Bronchial smooth muscle cell (primary cell): ENCODE results near the gene KHDC4. TPM values are rescaled to one million over a fixed set of nuclear protein-coding genes. Genes with fewer than 3 reads are reported as not detected.

Experiments used
- total RNA-seq: library from RNA; depleted of rRNA; stranded (reverse); fragments of >200 nt; gene quantifications from 2 replicates; pipeline ENCODE4 v1.2.1, GENCODE V29; 2014

Gene KHDC4
- total RNA-seq = 18.0 and 24.0 TPM in 2 replicates

GRCh38 chr1:155934097-155934935 is at the start of gene KHDC4:
Gene KHDC4, minus strand, starts transcription at chr1:155934413. Its CDS starts 40 bp downstream, at chr1:155934373.

GRCh38 chr1:155978325-155978972 is 44.2 kb upstream of the KHDC4 start, which contains the start of gene ARHGEF2:
Gene ARHGEF2, minus strand, starts transcription at chr1:155978547. Its CDS starts 120 bp downstream, at chr1:155978427.

GRCh38 chr1:155940993-155941844 is 7.0 kb upstream of the KHDC4 start, which contains the start of gene RXFP4:
Gene RXFP4, plus strand, starts transcription at chr1:155941638. Its CDS starts 72 bp downstream, at chr1:155941710.

GRCh38 chr1:155911156-155912055 is 22.8 kb downstream of the KHDC4 start, which contains the start of gene RIT1:
Gene RIT1, minus strand, starts transcription at chr1:155911349. Its CDS starts 588 bp downstream, at chr1:155910761.

Other genes starting within 250 kb of the KHDC4 start
- 34.9 and 41.1 TPM in 2 replicates for gene YY1AP1, start 245.6 kb downstream of the KHDC4 start, total RNA-seq
- gene DAP3, start 245.3 kb downstream of the KHDC4 start, total RNA-seq = 39.3 and 40.5 TPM in 2 replicates
- gene GON4L, start 77.2 kb downstream of the KHDC4 start, total RNA-seq = 23.6 and 24.1 TPM in 2 replicates
- gene SYT11, start 74.8 kb downstream of the KHDC4 start, total RNA-seq = 37.8 and 39.4 TPM in 2 replicates
- 24.6 and 40.6 TPM in 2 replicates for gene RIT1, start 23.1 kb downstream of the KHDC4 start, total RNA-seq
- not detected in 2 replicates for gene RXFP4, start 7.2 kb upstream of the KHDC4 start, total RNA-seq
- gene ARHGEF2, start 44.1 kb upstream of the KHDC4 start, total RNA-seq = 68.9 and 151 TPM in 2 replicates
- gene SSR2, start 86.5 kb upstream of the KHDC4 start, total RNA-seq = 363 and 500 TPM in 2 replicates
- 6.4 and 6.9 TPM in 2 replicates for gene UBQLN4, start 119.4 kb upstream of the KHDC4 start, total RNA-seq
- gene LAMTOR2, start 120.4 kb upstream of the KHDC4 start, total RNA-seq = 68.1 and 77.3 TPM in 2 replicates
- 0.09 TPM in 1 of 2 replicates, not detected in the other for gene RAB25, start 126.7 kb upstream of the KHDC4 start, total RNA-seq
- gene MEX3A, start 148.1 kb upstream of the KHDC4 start, total RNA-seq = 1.2 and 1.4 TPM in 2 replicates
- gene LMNA, start 180.3 kb upstream of the KHDC4 start, total RNA-seq = 1,299 and 1,396 TPM in 2 replicates
- gene SEMA4A, start 219.2 kb upstream of the KHDC4 start, total RNA-seq = 0.95 and 1.6 TPM in 2 replicates